ENCODE measurements around the gene RPS15.

DNA sequence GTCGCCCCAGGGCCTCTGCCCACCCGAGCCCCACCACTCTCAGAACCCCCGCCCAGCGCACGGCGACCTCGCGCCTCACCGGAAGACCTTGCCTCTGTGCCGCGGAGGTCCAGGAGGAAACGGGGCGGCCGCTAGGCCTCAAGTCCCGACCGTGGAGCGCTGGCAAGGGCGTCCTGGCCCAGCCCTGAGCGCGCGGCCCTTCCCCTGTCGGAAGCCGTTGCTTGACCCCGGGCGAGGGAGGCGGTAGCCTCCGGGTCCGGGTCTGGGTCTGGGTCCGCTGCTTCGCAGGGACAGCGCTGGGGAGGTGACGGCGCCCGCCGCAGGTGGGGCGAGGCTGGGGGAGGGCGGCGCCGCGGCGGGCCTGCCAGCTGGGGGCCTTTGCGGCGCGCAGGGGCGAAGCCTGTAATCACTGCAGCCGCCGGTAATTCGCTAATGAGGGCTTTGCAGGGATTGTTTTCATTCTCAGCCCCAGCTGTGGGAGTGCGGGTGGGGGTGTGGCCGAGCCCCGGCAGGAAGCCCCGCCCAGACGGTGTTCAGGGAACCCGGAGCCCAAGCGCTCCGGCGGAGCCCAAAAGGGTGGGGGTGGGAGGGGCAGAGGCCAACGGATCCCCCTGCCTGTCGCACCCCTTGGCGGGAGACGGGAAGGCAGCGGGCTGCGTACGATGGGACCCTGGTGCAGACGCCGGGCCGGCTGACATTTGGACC lies 32.3 kb downstream of the RPS15 start:
- TF ChIP-seq FOXM1 (IDR thresholded peaks at IDR 0.05; ENCODE audit: borderline replicate concordance): no peak
- no peak for TF ChIP-seq ELF4 (IDR thresholded peaks at IDR 0.05)
- no peak for TF ChIP-seq ZNF384 (IDR thresholded peaks at IDR 0.05)
- TF ChIP-seq ARNT (IDR thresholded peaks at IDR 0.05): no peak

All from HEK293T (cell line).